ENCODE results near the gene SLC38A10. TPM values are rescaled to one million over a fixed set of nuclear protein-coding genes. Genes with fewer than 3 reads are reported as not detected.

Gene SLC38A10
- 100 to 1,000 TPM in 1 of 5 experiments, 10 to 100 TPM in 4; 54.9 to 122 (median 86.5) TPM for total RNA-seq
- 10 to 100 TPM; 45.0 to 84.8 TPM for polyA plus RNA-seq
- total RNA-seq, result 75.9 reads per million, percentile 79 among the genes with 10 or more reads in this experiment

DNA sequence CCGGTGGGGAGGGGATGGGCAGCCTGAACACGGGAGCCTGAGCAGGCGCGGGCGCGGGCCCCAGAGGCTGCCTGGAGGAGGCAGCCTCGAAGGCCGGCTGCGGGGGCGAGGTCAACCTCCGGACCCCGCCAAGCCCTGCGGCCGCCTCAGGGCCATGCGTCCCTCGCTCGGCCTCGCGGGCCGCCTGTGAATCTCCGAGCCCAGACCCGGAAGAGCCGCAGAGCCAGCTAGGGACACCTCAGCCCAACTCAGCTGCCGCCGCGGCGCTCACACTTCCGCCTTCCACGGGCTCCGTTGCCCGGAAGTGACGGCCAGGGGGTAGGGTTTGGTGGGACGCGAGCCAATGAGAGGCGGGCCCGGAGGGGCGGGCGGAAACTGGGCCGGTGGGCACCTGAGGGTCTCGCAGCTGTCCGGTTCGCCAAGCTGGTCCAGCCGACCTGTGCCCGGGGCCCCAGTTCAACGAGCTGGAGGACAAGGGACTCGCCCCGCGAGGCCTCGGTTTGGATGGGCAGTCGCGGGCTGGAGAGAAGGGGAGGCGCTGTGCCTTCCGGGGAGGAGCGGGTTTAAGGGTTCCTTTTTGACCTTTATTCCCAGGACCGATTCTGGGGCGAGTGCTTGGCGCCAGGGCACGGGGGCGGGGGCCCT, at the start of gene SLC38A10:
Gene SLC38A10, minus strand, starts transcription at position 277 of the 645 bp plus-strand sequence. CDS start 386 bp downstream, outside the sequence.
- Histone ChIP-seq H3K9me3 (ENCODE audit: control insufficient read depth in 2 of 3, low read length in 3 of 3) (no peaks in the 10 kb centered on the region), H3K27me3 (ENCODE audit: control insufficient read depth in 2 of 2, insufficient read depth in 2 of 2, low read length in 2 of 2) (no peaks in the 10 kb centered on the region), H3K36me3 (ENCODE audit: control insufficient read depth in 2 of 3, insufficient read depth in 3 of 3, low read length in 3 of 3) (peaks cover 0 to 11% (median 0%) of the 10 kb centered on the region in 3 experiments), H3K4me1 (ENCODE audit: control insufficient read depth in 2 of 2, insufficient read depth in 2 of 2, low read length in 2 of 2) (peaks cover 22% of the 10 kb centered on the region in 2 donors), H3K4me3 (ENCODE audit: low read length) (peak within 1 kb of the TSS; percentile 82), H3K27ac (ENCODE audit: low read depth, low read length) (peak within 1 kb of the TSS; percentile 94)
- POLR2A ChIA-PET, result interaction anchor here (0.7 to 1.9 kb wide), 10 partner anchors 9 to 673 kb away, joined by 3 to 13 read pairs (median 4); partner anchors contain the start of genes NDUFAF8 and TEPSIN
- Mint-ChIP-seq H3K4me3 (peak within 1 kb of the TSS; percentile 92 to 99 (median 97)), H3K4me1 (peaks cover 17 to 50% (median 35%) of the 10 kb centered on the region in 7 donors), H3K27me3 (no peaks in the 10 kb centered on the region), H3K36me3 (peaks cover 0 to 7% (median 0%) of the 10 kb centered on the region in 5 donors), H3K9me3 (no peaks in the 10 kb centered on the region), H3K27ac (peak within 1 kb of the TSS; percentile 92 to 98 (median 96))
- DNase-seq (peak; percentile 81 to 93 (median 89)), ATAC-seq (peak; percentile 91)
- CTCF ChIA-PET, result interaction anchor here (1.2 kb wide), 2 partner anchors 10 to 190 kb away, joined by 3 to 4 read pairs; no protein-coding TSS in a partner anchor
- intact Hi-C loops (cut with micrococcal nuclease), result loop anchor here (1.0 to 10.0 kb wide), 9 partner anchors 10 to 388 kb away; partner anchors contain the start of genes FAAP100 (in 2 of the 2), ACTG1 (in 1 of the 2), ARL16 (in 1 of the 2) and BAHCC1 (in 1 of the 2)

DNA sequence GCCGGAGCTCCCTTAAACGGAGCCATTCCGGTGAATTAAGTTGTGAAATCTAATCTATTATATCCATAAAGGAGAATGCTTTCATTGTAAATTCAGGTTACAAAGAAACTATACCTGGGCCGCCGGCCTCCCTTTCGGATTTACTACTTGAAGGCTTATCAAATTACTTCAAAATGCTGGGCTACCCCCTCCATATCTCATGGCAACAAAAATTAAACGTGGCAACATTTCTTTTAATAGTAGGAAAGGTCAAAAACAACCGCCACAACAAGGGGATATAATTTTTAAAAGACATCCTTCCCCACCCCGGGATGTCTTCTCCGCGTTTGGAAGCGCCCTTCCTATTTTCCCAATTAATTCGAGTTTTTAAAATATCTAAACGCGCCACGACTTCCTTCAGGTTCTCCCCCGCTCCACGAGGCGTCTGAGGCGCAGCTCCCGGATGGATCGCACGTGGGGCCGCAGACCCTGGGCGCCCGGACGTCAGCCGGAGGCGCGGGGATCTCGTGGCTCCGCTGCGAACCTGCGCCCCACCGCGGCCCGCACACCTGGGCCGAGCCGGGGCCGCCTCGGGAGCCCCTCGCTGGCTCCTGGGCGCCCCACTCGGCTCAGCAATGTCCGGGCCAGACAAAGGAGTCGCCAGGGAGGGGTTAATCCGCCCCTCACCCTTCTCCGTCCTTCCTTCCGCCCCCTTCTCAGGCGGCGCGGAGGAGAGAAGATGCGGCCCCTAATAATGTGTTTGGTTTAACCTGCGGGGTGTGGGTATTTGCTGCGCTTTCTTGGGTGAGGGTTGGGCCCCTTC, 47.4 kb upstream of the SLC38A10 start:
- Histone ChIP-seq H3K9me3 (ENCODE audit: control insufficient read depth in 2 of 3, low read length in 3 of 3) (no peaks in the 10 kb centered on the region), H3K27ac (ENCODE audit: low read depth, low read length) (no peak overlapping the region), H3K27me3 (ENCODE audit: control insufficient read depth in 2 of 2, insufficient read depth in 2 of 2, low read length in 2 of 2) (peaks cover 3 to 50% of the 10 kb centered on the region in 2 donors), H3K4me3 (ENCODE audit: low read length) (no peak overlapping the region), H3K4me1 (ENCODE audit: control insufficient read depth in 2 of 2, insufficient read depth in 2 of 2, low read length in 2 of 2) (peaks cover 17 to 31% of the 10 kb centered on the region in 2 donors), H3K36me3 (ENCODE audit: control insufficient read depth in 2 of 3, insufficient read depth in 3 of 3, low read length in 3 of 3) (no peaks in the 10 kb centered on the region)
- H3K27me3 Mint-ChIP-seq, result peaks cover 21 to 67% (median 33%) of the 10 kb centered on the region in 5 donors
- ChIA-PET POLR2A (no interaction called here), CTCF (no interaction called here)
- peaks cover 0 to 3% (median 0%) of the 10 kb centered on the region in 11 donors for H3K9me3 Mint-ChIP-seq
- H3K27ac Mint-ChIP-seq, result peak overlapping the region in 1 of 9 donors; percentile 70
- ATAC-seq (no peak), DNase-seq (peak in 1 of 9 donors; percentile 11)
- intact Hi-C loops (cut with micrococcal nuclease), result no loop called here
- peak overlapping the region in 7 of 10 donors; percentile 5 to 69 (median 29) for H3K4me3 Mint-ChIP-seq
- H3K36me3 Mint-ChIP-seq, result peaks cover 0 to 4% (median 0%) of the 10 kb centered on the region in 5 donors
- peaks cover 10 to 29% (median 16%) of the 10 kb centered on the region in 7 donors for H3K4me1 Mint-ChIP-seq

DNA sequence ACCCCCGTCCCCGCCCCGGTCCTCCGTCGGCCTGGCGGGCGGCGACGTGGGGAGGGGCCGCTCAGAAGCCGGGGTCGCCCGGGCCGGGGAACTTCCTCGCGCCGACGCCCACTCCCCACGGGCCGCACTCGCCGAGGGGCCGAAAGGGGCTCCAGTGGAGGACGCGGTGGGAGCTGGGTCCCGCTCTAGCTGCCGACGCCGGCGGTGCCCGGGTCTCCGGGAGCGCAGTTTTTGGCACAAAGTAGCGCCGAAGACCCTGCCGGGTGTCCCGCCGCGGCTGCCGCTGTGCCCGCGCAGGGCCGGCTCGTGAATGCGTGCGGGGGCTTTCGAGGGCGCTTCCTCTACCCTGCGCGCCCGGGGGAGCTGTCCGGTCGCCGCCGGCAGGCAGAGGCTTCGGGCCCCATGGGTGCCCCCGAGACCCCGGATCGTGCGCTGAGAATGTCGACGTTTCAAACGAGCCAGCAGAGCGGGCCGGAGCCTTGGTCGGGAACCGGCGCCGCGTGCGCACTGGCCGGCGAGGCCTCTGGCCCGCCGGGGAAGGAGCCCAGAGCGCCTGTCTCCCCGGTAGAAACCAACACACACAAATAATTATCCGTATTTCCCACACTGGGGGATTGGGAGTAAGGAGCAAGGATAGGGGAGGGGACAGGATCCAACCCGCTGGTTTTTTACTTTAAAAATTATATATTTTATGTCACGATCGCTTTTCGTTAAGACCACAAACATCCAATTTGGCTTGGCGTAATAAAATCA, 46.6 kb upstream of the SLC38A10 start:
- ATAC-seq (no peak), DNase-seq (no peak)
- intact Hi-C loops (cut with micrococcal nuclease), result no loop called here
- CTCF ChIA-PET, result no interaction called here
- H3K9me3 ChIP-seq (ENCODE audit: control insufficient read depth in 2 of 3, low read length in 3 of 3), result no peaks in the 10 kb centered on the region
- H3K4me1 ChIP-seq (ENCODE audit: control insufficient read depth in 2 of 2, insufficient read depth in 2 of 2, low read length in 2 of 2), result peaks cover 17 to 31% of the 10 kb centered on the region in 2 donors
- no peak overlapping the region for H3K27ac ChIP-seq (ENCODE audit: low read depth, low read length)
- peaks cover 21 to 60% (median 33%) of the 10 kb centered on the region in 5 donors for H3K27me3 Mint-ChIP-seq
- POLR2A ChIA-PET, result no interaction called here
- H3K4me3 Mint-ChIP-seq, result peak overlapping the region in 2 of 10 donors; percentile 5 to 28
- H3K4me1 Mint-ChIP-seq, result peaks cover 10 to 29% (median 16%) of the 10 kb centered on the region in 7 donors
- peaks cover 0 to 4% (median 0%) of the 10 kb centered on the region in 5 donors for H3K36me3 Mint-ChIP-seq
- no peak overlapping the region for H3K27ac Mint-ChIP-seq
- peaks cover 3 to 50% of the 10 kb centered on the region in 2 donors for H3K27me3 ChIP-seq (ENCODE audit: control insufficient read depth in 2 of 2, insufficient read depth in 2 of 2, low read length in 2 of 2)
- H3K9me3 Mint-ChIP-seq, result peaks cover 0 to 3% (median 0%) of the 10 kb centered on the region in 11 donors
- no peaks in the 10 kb centered on the region for H3K36me3 ChIP-seq (ENCODE audit: control insufficient read depth in 2 of 3, insufficient read depth in 3 of 3, low read length in 3 of 3)
- H3K4me3 ChIP-seq (ENCODE audit: low read length), result no peak overlapping the region

DNA sequence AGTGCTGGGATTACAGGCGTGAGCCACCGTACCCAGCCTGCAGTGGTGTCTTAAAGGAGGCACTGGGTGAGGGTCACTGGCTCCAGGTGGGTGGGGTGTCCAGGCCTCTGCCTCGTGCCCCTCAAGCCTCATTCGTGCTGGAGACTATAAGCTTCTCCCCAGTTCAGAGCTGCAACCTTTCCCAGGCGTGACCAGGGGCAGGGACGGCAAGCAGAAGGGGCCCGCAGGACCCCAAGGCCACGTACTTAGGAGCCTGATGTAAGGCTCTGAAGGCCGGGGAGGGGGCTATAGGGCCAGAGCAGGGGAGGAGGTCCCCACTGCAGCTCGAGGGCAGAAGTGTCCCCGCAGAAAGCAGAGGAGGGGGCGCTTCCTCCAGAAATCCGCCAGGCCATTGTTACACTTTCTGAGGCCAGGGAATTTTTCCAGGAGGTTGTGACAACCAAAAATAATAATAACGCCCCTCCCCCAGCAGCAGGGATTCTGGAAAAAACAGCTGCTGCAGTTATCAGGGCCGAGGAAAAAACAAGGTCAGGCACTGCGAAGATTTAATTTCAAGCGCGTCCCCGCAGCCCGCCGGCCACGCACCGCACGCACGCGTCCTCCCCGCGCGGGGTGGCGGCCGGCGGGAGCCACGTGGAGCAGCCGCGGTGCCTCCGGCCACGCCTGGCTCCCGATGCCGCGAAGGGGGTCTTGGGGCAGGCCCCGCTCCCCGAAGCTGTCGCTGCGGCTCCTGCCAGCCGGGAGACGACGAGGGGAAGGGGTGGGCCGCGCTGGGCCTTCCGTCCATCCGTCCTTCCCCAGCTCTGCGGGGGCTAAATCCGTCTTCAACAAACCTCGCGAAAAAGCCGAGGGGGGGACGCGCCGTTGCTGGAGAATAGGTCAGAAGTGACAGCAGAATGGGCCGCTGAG, 45.8 kb upstream of the SLC38A10 start:
- ChIA-PET CTCF (no interaction called here), POLR2A (no interaction called here)
- H3K36me3 ChIP-seq (ENCODE audit: control insufficient read depth in 2 of 3, insufficient read depth in 3 of 3, low read length in 3 of 3), result no peaks in the 10 kb centered on the region
- ATAC-seq (no peak), DNase-seq (no peak)
- intact Hi-C loops (cut with micrococcal nuclease), result no loop called here
- no peak overlapping the region for H3K27ac ChIP-seq (ENCODE audit: low read depth, low read length)
- peaks cover 17 to 26% of the 10 kb centered on the region in 2 donors for H3K4me1 ChIP-seq (ENCODE audit: control insufficient read depth in 2 of 2, insufficient read depth in 2 of 2, low read length in 2 of 2)
- peaks cover 3 to 50% of the 10 kb centered on the region in 2 donors for H3K27me3 ChIP-seq (ENCODE audit: control insufficient read depth in 2 of 2, insufficient read depth in 2 of 2, low read length in 2 of 2)
- Mint-ChIP-seq H3K4me1 (peaks cover 10 to 29% (median 16%) of the 10 kb centered on the region in 7 donors), H3K36me3 (peaks cover 0 to 4% (median 0%) of the 10 kb centered on the region in 5 donors), H3K4me3 (no peak overlapping the region), H3K9me3 (peaks cover 0 to 3% (median 0%) of the 10 kb centered on the region in 11 donors), H3K27ac (peak overlapping the region in 1 of 9 donors; percentile 29), H3K27me3 (peaks cover 21 to 55% (median 33%) of the 10 kb centered on the region in 5 donors)
- H3K4me3 ChIP-seq (ENCODE audit: low read length), result no peak overlapping the region
- no peaks in the 10 kb centered on the region for H3K9me3 ChIP-seq (ENCODE audit: control insufficient read depth in 2 of 3, low read length in 3 of 3)

DNA sequence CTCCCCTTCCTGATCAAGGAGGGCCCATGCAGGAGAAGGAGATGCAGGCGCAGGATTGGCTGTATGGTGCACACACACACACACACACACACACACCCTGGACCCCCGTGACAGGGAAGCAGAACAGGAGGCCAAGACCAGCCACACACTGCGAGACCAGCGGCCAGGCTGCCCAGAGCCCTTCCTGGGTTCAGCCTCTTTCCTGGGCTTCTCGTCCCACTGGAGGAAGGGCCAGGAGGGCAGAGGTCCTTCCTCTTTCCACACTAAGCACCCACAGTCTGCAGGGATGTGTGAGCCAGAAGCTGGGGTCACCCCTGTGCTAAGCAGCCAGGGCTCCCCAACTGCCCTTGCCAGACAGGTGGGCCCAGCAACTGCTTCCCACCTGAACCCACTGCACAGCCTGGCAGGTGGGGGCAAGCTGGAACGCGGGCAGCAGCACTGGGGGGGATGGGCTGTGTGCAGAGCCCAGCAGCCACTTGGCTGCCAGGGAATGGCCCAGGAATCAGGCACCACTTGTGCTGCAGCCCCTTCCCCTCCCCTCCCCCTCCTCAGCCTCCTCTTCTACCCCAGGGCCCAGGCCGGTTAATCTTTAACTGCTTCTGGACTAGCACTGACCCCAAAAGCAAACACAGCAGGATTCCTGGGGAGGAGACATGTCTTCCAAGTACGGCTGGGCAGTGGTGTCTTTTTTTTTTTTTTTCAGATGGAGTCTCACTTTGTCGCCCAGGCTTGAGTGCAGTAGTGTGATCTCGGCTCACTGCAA, 44.6 kb upstream of the SLC38A10 start:
- peaks cover 21 to 50% (median 32%) of the 10 kb centered on the region in 5 donors for H3K27me3 Mint-ChIP-seq
- Histone ChIP-seq H3K4me3 (ENCODE audit: low read length) (no peak overlapping the region), H3K27me3 (ENCODE audit: control insufficient read depth in 2 of 2, insufficient read depth in 2 of 2, low read length in 2 of 2) (peaks cover 3 to 46% of the 10 kb centered on the region in 2 donors), H3K9me3 (ENCODE audit: control insufficient read depth in 2 of 3, low read length in 3 of 3) (no peaks in the 10 kb centered on the region), H3K27ac (ENCODE audit: low read depth, low read length) (no peak overlapping the region), H3K36me3 (ENCODE audit: control insufficient read depth in 2 of 3, insufficient read depth in 3 of 3, low read length in 3 of 3) (no peaks in the 10 kb centered on the region), H3K4me1 (ENCODE audit: control insufficient read depth in 2 of 2, insufficient read depth in 2 of 2, low read length in 2 of 2) (peaks cover 12 to 18% of the 10 kb centered on the region in 2 donors)
- no peak overlapping the region for H3K4me3 Mint-ChIP-seq
- H3K27ac Mint-ChIP-seq, result no peak overlapping the region
- ATAC-seq, result no peak
- H3K4me1 Mint-ChIP-seq, result peaks cover 11 to 24% (median 15%) of the 10 kb centered on the region in 7 donors
- ChIA-PET CTCF (interaction anchor here (0.6 kb wide), 1 partner anchor 168 kb away, joined by 3 read pairs; no protein-coding TSS in a partner anchor), POLR2A (no interaction called here)
- intact Hi-C loops (cut with micrococcal nuclease), result no loop called here
- DNase-seq, result no peak
- H3K36me3 Mint-ChIP-seq, result peaks cover 0 to 4% (median 0%) of the 10 kb centered on the region in 5 donors
- peaks cover 0 to 3% (median 0%) of the 10 kb centered on the region in 11 donors for H3K9me3 Mint-ChIP-seq

Data from naive thymus-derived CD4-positive, alpha-beta T cell (primary cell).